OCI-LY3 (cell line): ENCODE measurements around the gene PPP1R12B.
"Not testable (repeated sequence)": the region's sequence is repeated elsewhere in the genome, so short reads cannot be mapped to it uniquely, and the experiment has no call there.

ENCODE experiments used
- CTCF ChIP-seq: fragments of 200-600, 300-600 bp; sonication (generic); IDR thresholded peaks from 2 replicates; pipeline ENCODE4 v1.5.1; 2014; ENCODE audit warnings: antibody characterized with exemption, low read length, low read depth
- EZH2phosphoT487 ChIP-seq: fragments of 200-600 bp; shearing (Covaris generic); IDR thresholded peaks from 2 replicates; pipeline ENCODE4 v1.6.1; 2018; ENCODE audit warnings: antibody characterized with exemption, mixed run types, low read depth

GRCh38 chr1:202380535-202380934, 32.0 kb downstream of the PPP1R12B start:
- not testable (repeated sequence) for TF ChIP-seq CTCF, EZH2phosphoT487
